GM18526 (cell line): Measurements from ENCODE around the gene SRMS.

Experiments used
- POLR2A ChIP-seq: IDR thresholded peaks from 3 replicates; pipeline ENCODE4 v1.6.1; 2011; ENCODE audit not compliant: insufficient read length; ENCODE audit errors: extremely low read depth

Gene SRMS

DNA sequence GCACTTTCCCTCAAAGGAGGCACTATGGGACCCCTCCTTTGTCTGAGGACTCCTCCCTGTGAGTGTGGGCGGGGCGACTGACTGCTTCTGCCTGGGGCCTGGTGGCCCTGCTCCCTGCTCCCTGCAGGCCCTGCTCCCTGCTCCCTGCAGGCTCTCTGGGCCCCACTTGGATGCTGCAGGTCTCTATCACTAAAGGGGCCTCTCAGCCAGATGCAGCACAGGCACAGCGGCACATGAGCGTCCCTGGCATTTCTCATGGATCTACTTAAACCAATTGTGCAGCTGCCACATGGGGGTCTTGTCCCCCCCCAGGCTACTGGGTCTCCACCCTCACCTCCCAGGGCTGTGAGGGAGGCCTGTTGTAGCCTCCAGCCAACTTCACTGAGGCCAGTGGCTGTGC, 56.5 kb downstream of the SRMS start:
- TF ChIP-seq POLR2A, result no peak
